Dendritic cell treated with granulocyte-macrophage colony-stimulating factor and Interleukin-4, amounts not matched to agents 40 ng/mL and 50 ng/mL, for 4 days (primary cell): ENCODE results near the gene CPVL.

Source experiments
- H3K27ac Mint-ChIP-seq: one replicate; pipeline ENCODE4 v1.8.0; 2022; ENCODE audit warnings: mild to moderate bottlenecking, mixed read lengths
- H3K27me3 Mint-ChIP-seq: one replicate; pipeline ENCODE4 v1.8.0; 2022; ENCODE audit warnings: mild to moderate bottlenecking, mixed read lengths
- H3K36me3 Mint-ChIP-seq: one replicate; pipeline ENCODE4 v1.8.0; 2022; ENCODE audit warnings: low read depth, mixed read lengths
- H3K4me1 Mint-ChIP-seq: one replicate; pipeline ENCODE4 v1.8.0; 2022; ENCODE audit warnings: low read depth, mixed read lengths
- H3K4me3 Mint-ChIP-seq: one replicate; pipeline ENCODE4 v1.8.0; 2022; ENCODE audit warnings: mild to moderate bottlenecking, moderate library complexity, mixed read lengths
- H3K9me3 Mint-ChIP-seq: one replicate; pipeline ENCODE4 v1.8.0; 2022; ENCODE audit warnings: mixed read lengths
- intact Hi-C: fragments of 100-400 bp; cut with micrococcal nuclease; formaldehyde crosslinking; loops from one replicate; pipeline ENCODE4 v1.15.0; 2022

Gene CPVL

DNA sequence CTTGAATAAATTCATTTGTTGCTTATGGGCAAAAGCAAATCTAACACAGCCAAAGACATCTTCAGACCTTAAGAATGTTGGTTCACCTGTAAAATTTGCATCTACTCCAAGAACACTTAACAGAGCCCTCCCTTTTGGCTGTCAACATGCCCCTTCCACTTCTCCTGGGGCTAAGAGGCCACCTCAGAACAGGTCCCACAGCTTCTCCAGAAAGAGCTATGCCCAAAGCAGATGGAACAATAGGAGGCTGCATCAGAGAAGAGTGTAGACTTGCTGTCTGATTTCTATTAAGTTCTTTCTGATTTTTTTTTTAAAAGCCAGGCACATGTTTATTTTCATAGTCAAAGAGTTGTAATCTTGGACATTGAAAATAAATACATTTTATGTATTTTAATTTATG, 162.1 kb downstream of the CPVL start:
- no peaks in the 10 kb centered on the region for H3K36me3 Mint-ChIP-seq
- intact Hi-C loops, result no loop called here
- peak overlapping the region; percentile 60 for H3K27ac Mint-ChIP-seq
- H3K4me3 Mint-ChIP-seq, result no peak overlapping the region
- peaks cover 51% of the 10 kb centered on the region for H3K4me1 Mint-ChIP-seq
- H3K27me3 Mint-ChIP-seq, result peaks cover 6% of the 10 kb centered on the region
- no peaks in the 10 kb centered on the region for H3K9me3 Mint-ChIP-seq

DNA sequence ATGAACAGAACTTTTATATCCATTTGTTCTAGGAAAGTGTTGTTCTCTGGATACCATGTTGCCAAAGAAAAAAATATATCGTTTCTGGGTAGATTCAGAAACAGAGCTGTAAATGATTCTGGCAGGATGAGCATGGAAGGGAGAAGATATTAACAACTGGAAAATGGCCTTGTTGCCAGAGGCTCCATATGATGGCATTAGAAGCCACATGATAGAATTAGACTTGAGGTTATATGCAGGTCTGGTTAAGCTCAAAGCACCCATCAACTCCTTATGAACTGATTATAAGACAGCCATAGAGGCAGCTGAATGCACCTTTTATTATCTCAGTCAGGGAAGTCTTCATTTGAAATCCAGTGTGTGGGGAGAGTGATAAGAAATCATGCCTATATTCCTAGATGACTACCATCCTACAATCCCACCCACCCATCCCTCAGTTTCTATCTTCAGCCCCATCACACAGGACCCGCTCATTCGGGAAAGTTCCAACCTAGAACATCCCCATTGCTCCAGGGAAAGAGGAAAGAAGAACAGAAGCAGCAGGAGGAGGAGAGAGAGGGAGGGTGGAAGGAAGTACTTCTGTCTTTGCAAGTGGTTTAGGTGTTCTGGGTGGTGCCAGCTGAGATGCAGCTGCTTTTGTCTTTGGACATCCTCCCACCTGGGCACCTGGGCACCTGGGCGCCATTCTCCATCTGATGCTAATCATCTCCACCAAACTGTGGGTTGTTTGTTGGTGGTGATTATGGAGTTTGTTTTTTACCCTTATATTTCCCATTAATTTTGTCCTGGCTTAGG, 162.7 kb downstream of the CPVL start:
- no peaks in the 10 kb centered on the region for H3K36me3 Mint-ChIP-seq
- H3K27ac Mint-ChIP-seq, result peak overlapping the region; percentile 60
- H3K9me3 Mint-ChIP-seq, result no peaks in the 10 kb centered on the region
- no peak overlapping the region for H3K4me3 Mint-ChIP-seq
- peaks cover 6% of the 10 kb centered on the region for H3K27me3 Mint-ChIP-seq
- intact Hi-C loops, result no loop called here
- peaks cover 51% of the 10 kb centered on the region for H3K4me1 Mint-ChIP-seq

DNA sequence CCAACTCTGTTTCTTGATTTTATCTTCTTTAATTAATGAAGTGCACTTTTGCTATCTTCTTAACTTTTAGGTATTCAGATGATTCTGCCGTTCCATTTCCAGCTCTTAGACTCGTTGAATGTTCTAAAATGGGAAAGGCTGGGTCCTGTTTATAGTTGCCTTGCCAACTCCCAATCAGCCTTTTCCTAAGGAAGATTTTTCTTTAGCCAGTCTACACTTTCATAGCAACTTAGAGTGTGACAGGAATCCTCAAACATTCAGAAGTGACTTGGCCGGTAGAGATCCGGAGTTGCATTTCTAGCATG, 165.2 kb downstream of the CPVL start:
- H3K4me1 Mint-ChIP-seq, result peaks cover 26% of the 10 kb centered on the region
- H3K36me3 Mint-ChIP-seq, result no peaks in the 10 kb centered on the region
- intact Hi-C loops, result no loop called here
- H3K27me3 Mint-ChIP-seq, result peaks cover 5% of the 10 kb centered on the region
- H3K4me3 Mint-ChIP-seq, result no peak overlapping the region
- H3K27ac Mint-ChIP-seq, result no peak overlapping the region
- no peaks in the 10 kb centered on the region for H3K9me3 Mint-ChIP-seq

DNA sequence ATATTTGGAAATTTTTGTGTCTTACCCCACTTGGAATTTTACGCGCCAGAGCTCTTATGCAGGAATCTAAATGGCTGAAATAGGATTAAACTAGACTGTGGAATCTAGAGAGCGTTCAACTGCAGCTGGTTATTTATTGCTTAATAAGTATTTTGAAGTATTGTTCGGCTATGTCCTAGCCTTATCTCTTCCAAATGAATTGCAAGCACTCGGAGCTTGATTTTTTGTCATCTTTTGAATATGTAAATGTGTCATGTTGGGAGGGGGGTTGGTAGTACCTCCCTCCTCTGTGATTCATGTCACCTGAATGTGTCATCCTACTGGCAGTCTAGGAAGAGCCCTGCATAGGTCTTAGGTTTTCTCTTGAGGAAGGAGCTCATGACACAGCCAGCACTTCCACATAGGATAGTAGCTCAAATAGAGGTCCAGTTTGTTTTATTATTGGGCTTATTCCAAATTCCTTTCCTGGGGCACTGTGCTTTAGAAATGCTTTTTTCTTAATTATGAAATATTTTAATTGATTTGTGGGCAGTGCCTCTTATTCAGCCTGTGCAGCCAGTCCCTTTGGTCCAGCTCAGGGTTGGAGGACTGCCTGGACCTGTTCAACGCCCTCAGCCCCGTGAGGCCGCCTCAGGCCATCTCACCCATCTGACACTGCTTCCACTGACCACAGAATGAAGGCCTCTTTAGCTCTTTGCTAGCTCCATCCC, 165.7 kb downstream of the CPVL start:
- peaks cover 21% of the 10 kb centered on the region for H3K4me1 Mint-ChIP-seq
- H3K4me3 Mint-ChIP-seq, result no peak overlapping the region
- peaks cover 4% of the 10 kb centered on the region for H3K27me3 Mint-ChIP-seq
- no peak overlapping the region for H3K27ac Mint-ChIP-seq
- no peaks in the 10 kb centered on the region for H3K36me3 Mint-ChIP-seq
- intact Hi-C loops, result no loop called here
- H3K9me3 Mint-ChIP-seq, result no peaks in the 10 kb centered on the region

DNA sequence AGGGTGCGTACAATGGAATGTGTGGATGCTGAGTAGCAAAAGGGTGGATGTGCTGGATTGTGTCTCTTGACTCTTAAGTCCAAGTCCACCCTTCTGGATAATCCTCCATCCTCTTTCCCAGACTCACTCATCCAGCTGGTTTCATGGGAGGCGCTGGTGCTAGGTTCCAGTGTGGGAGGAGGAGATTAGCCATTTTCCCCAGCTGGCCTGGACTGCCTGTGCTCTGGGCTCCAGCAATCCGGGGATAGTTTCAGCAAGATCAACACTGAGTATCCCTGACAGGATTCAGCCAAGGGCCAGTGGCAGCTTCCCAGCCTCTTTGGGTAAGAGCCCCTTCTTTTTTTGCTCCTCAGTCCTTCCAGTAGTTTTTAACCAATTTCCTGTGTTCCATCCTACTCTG, 166.6 kb downstream of the CPVL start:
- Mint-ChIP-seq H3K27ac (no peak overlapping the region), H3K4me3 (no peak overlapping the region), H3K27me3 (peaks cover 6% of the 10 kb centered on the region), H3K36me3 (no peaks in the 10 kb centered on the region), H3K9me3 (peaks cover 7% of the 10 kb centered on the region), H3K4me1 (peaks cover 13% of the 10 kb centered on the region)
- intact Hi-C loops, result no loop called here

DNA sequence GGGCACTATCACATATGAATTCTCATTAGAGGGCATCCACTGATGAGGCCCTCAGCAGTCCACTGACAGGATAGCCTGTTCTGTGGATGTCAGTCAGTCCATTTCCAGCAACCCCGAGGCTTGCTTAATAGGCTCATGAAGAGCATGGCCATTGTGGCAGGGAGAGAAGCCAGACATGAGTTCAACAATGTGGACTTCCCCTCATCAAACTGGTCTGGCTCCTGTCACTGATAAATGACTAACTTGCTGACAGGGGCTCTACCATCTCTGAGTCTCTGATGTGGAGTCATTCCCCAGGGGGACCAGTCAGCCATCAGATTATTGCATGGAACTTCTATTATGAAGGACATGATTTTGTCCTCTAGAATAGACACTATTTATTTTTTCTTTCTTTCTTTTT, 168.5 kb downstream of the CPVL start:
- H3K27ac Mint-ChIP-seq, result no peak overlapping the region
- no peaks in the 10 kb centered on the region for H3K36me3 Mint-ChIP-seq
- no peak overlapping the region for H3K4me3 Mint-ChIP-seq
- no peaks in the 10 kb centered on the region for H3K4me1 Mint-ChIP-seq
- peaks cover 14% of the 10 kb centered on the region for H3K27me3 Mint-ChIP-seq
- peaks cover 23% of the 10 kb centered on the region for H3K9me3 Mint-ChIP-seq
- intact Hi-C loops, result no loop called here

DNA sequence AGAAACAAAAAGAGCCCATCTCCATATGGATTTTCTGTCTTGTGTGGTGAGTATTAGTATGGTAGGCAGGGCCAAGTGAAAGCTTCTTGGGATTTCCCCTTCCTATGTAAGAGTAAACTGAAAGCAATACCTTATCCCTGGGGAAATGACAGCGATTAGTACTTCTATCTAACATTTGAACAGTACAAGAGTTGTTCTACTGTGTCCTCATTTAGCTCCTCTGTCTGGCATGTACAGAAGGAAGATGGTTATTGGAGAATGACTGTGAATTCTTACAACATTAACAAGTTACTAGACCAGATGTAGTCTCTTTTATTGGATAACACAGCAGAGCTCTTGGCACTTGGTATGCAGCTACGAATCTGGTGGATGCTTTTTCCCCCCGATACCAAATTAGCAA, 170.3 kb downstream of the CPVL start:
- H3K9me3 Mint-ChIP-seq, result peaks cover 39% of the 10 kb centered on the region
- intact Hi-C loops, result no loop called here
- peaks cover 14% of the 10 kb centered on the region for H3K27me3 Mint-ChIP-seq
- no peak overlapping the region for H3K4me3 Mint-ChIP-seq
- no peak overlapping the region for H3K27ac Mint-ChIP-seq
- H3K4me1 Mint-ChIP-seq, result no peaks in the 10 kb centered on the region
- no peaks in the 10 kb centered on the region for H3K36me3 Mint-ChIP-seq

DNA sequence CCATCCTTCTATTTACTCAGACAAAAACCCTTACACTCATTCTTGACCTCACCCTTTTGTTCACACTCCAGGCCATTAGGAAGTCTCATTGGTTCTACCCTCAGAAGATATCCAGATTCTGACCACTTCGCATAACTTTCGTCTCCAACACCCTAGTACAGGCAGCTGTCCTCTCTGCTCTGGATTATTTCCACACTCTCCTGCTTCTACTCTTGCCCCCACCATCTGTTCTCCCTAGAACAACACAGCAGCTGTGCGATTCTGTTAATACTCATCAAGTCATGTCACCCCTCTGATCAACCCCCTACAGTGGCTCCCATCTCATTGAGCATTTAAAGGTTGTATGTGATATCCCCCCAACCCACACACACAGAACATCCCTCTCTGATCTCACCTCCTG, 172.7 kb downstream of the CPVL start:
- Mint-ChIP-seq H3K4me3 (no peak overlapping the region), H3K36me3 (no peaks in the 10 kb centered on the region), H3K27ac (no peak overlapping the region), H3K9me3 (peaks cover 61% of the 10 kb centered on the region), H3K4me1 (no peaks in the 10 kb centered on the region), H3K27me3 (peaks cover 9% of the 10 kb centered on the region)
- intact Hi-C loops, result no loop called here

DNA sequence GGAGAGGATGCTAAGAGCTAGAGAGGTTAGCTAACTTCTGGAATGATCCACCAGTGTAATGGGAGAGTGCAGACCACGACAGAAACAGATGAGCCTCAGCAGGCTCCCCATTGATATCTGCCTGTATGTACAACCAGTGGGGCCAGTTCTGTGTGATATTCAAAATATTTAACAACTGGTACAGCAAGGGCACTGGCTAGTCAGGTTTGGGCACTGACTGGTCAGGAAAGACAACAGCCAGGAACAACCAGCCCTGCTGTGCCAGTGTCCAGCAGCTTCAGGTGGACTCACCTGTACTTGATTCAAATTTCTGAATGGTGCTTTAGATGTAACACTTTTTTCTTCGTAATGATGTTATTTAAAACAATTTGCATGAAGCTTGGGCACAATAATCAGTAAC, 182.3 kb downstream of the CPVL start:
- Mint-ChIP-seq H3K27me3 (peaks cover 35% of the 10 kb centered on the region), H3K4me1 (no peaks in the 10 kb centered on the region), H3K36me3 (no peaks in the 10 kb centered on the region), H3K4me3 (no peak overlapping the region), H3K27ac (no peak overlapping the region), H3K9me3 (peaks cover 10% of the 10 kb centered on the region)
- intact Hi-C loops, result no loop called here

DNA sequence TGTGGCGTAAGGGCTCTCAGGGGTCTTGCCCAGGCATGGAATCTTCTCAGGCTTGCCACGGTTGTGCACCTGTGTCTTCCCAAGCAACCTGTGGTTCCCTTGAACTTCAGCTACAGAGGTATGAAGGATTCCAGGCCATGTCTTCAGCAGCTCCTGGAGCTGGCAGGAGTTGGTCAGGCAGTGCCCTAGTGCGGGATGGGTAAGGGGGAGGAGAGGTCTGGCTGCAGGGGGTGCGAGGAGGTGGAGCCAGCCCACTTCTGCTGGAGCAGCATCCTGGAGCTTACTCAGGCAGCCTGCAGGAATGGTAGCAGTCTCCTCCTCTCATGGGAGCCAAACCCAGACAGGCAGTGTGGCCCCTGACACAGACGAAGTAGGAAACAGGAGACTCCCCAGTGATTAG, 184.4 kb downstream of the CPVL start:
- Mint-ChIP-seq H3K27me3 (peaks cover 56% of the 10 kb centered on the region), H3K4me1 (peaks cover 16% of the 10 kb centered on the region), H3K36me3 (no peaks in the 10 kb centered on the region), H3K9me3 (no peaks in the 10 kb centered on the region), H3K4me3 (no peak overlapping the region), H3K27ac (no peak overlapping the region)
- intact Hi-C loops, result no loop called here

DNA sequence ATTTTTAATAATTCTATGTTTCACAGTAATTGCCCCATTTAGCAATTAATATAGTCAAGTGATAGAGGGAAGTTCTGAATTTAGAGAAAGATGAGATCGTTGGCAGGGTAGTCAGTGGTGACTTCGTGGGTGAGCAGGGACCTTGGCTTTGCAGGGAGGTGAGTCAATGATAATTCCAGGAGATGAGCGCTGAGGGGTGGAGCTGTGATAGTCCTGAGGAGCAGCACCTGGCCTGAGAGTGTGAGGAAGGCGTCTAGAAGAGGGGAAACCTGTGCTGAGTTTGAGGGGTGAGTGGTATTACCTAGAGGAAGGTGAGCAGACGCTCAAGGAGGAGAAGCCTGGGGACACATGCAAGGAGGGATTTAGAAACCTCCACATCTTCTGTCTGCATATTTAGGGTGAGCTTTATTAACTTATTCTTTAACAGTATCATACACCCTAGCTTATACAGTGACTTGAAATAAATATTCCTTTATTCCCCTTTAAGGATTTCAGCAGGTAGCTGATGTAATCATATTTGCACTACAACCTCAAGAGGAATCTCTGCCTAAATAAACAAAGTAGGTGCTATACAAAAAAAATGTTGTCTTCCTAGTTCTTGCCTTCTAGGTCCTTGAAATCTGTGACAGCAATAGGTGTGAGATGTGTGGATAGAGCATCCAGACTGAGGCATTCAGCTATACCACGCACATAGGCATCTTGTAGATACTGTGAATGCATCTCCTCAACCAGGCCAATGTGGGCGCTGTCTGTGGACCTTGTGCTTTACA, 186.1 kb downstream of the CPVL start:
- Mint-ChIP-seq H3K4me3 (no peak overlapping the region), H3K9me3 (no peaks in the 10 kb centered on the region), H3K27me3 (peaks cover 69% of the 10 kb centered on the region), H3K4me1 (peaks cover 31% of the 10 kb centered on the region), H3K27ac (no peak overlapping the region), H3K36me3 (no peaks in the 10 kb centered on the region)
- intact Hi-C loops, result no loop called here

DNA sequence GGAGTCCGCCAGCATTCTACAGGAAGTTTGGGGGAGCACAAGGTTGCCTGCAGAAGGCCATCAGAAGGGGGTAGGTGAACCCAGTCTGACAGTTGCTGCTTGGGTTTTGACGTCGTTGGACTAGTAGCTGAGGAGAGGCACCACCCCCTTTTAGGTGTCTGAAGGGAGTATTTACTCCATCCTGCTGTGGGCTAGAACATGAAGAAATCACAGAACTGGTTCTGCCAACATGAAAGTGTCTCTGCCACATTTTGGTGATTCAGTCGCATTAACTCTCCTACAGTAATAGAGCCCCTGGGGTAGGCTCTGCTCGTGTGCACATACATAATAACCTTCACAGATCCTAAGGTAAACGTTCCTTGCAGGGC, 187.4 kb downstream of the CPVL start:
- Mint-ChIP-seq H3K27ac (no peak overlapping the region), H3K4me1 (peaks cover 33% of the 10 kb centered on the region), H3K36me3 (no peaks in the 10 kb centered on the region), H3K4me3 (no peak overlapping the region), H3K9me3 (no peaks in the 10 kb centered on the region), H3K27me3 (peaks cover 76% of the 10 kb centered on the region)
- intact Hi-C loops, result no loop called here

DNA sequence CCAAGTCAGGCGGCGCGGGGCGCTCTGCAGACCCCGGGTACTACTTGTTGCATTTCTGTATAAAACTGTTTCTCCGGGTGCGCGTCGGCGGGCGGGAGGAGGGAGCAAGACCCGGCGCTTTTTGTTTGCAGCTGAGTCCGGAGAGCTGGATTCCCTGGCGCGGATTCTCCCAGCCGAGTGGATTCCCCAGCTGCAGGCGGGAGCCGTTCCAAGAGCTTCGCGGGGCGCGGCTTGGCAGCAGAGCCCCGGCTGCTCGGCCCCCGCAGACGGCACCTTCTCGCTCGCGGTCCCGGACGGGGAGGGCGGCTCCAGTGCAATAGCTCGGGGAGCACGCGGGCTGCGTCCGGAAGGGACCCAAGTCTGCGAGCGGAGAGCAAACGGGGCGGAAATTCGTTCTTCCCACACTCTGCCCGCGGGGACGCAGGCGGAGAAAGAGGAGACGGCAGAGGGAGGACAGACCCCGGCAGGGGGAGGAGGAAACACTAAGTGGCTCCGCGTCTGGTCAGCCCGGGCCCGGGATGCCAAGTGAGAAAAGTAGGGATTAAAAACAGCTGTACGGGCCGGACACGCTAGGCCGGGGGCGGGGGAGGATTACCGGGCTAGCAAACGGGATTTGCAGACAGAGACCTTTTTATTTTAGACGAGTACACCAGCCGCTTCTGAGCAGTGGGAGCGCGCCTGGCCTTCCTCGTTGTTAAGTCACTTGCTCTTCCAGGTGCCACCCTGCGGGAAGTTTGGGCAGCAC, 187.9 kb downstream of the CPVL start, which contains the start of gene TRIL:
Gene TRIL (minus strand): TSS at position 96 of the 745 bp plus-strand sequence. CDS start 284 bp downstream, outside the sequence.
- intact Hi-C loops, result no loop called here
- no peaks in the 10 kb centered on the region for H3K9me3 Mint-ChIP-seq
- H3K4me3 Mint-ChIP-seq, result peak within 1 kb of the TSS; percentile 47
- peaks cover 81% of the 10 kb centered on the region for H3K27me3 Mint-ChIP-seq
- no peak within 1 kb of the TSS for H3K27ac Mint-ChIP-seq
- H3K36me3 Mint-ChIP-seq, result no peaks in the 10 kb centered on the region
- peaks cover 33% of the 10 kb centered on the region for H3K4me1 Mint-ChIP-seq
